IPS-18a (cell line): ENCODE results near the gene RPRD1B.

Experiments used
- H3K27ac ChIP-seq: one replicate; pipeline ENCODE4 v1.5.1; 2013; ENCODE audit warnings: low read length
- H3K27me3 ChIP-seq: one replicate; pipeline ENCODE4 v1.6.1; 2013; ENCODE audit warnings: mild to moderate bottlenecking, low read length; ENCODE audit not compliant: control insufficient read depth, insufficient read depth
- H3K36me3 ChIP-seq: one replicate; pipeline ENCODE4 v1.6.1; 2013; ENCODE audit warnings: low read depth, low read length; ENCODE audit not compliant: control insufficient read depth
- H3K4me1 ChIP-seq: one replicate; pipeline ENCODE4 v1.6.1; 2013; ENCODE audit warnings: low read depth, low read length; ENCODE audit not compliant: control insufficient read depth
- H3K4me3 ChIP-seq: one replicate; pipeline ENCODE4 v1.5.1; 2013; ENCODE audit warnings: low read length
- H3K9ac ChIP-seq: one replicate; pipeline ENCODE4 v1.6.1; 2013; ENCODE audit warnings: mild to moderate bottlenecking, low read length, moderate library complexity
- H3K9me3 ChIP-seq: one replicate; pipeline ENCODE4 v1.6.1; 2013; ENCODE audit warnings: low read depth, low read length; ENCODE audit not compliant: control insufficient read depth

RPRD1B gene

DNA sequence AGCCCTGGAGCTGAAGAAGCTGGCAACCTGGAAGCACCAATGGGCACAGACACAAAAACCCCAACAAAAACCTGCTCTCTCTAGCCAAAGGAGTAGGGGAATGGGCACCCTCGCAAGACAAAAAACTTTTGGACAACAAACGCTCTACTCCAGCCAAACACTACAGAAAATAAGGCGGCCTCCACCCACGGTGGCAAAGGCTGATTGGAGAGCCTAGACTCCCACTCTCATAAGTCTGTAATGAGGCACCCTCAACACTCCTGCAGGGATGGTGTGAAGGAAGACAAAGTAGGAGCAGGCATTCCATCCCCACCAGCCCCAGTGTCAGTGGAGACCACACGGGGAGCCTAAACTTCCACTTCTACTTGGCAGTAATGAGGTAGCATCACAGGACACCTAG lies 9.1 kb upstream of the RPRD1B start:
- Histone ChIP-seq H3K9ac (no peak overlapping the region), H3K4me1 (peaks cover 7% of the 10 kb centered on the region), H3K27ac (no peak overlapping the region), H3K36me3 (no peaks in the 10 kb centered on the region), H3K27me3 (no peaks in the 10 kb centered on the region), H3K4me3 (no peak overlapping the region), H3K9me3 (no peaks in the 10 kb centered on the region)

GRCh38 chr20:38029453-38029852 lies 4.1 kb upstream of the RPRD1B start:
- H3K27ac ChIP-seq = no peak overlapping the region
- H3K27me3 ChIP-seq = no peaks in the 10 kb centered on the region
- no peak overlapping the region for H3K4me3 ChIP-seq
- H3K4me1 ChIP-seq = peaks cover 15% of the 10 kb centered on the region
- no peak overlapping the region for H3K9ac ChIP-seq
- H3K36me3 ChIP-seq = no peaks in the 10 kb centered on the region
- H3K9me3 ChIP-seq = no peaks in the 10 kb centered on the region

- Histone ChIP-seq H3K36me3 (peaks cover 14% of the 10 kb centered on the region), H3K4me1 (peaks cover 23% of the 10 kb centered on the region), H3K27ac (no peak overlapping the region), H3K9ac (peak overlapping the region; percentile 93), H3K27me3 (no peaks in the 10 kb centered on the region), H3K9me3 (no peaks in the 10 kb centered on the region), H3K4me3 (peak overlapping the region; percentile 85)
These were observed 1.6 kb upstream of the RPRD1B start for GRCh38 chr20:38031957-38032356.

- H3K4me1 ChIP-seq = peaks cover 21% of the 10 kb centered on the region
- no peaks in the 10 kb centered on the region for H3K27me3 ChIP-seq
- H3K9me3 ChIP-seq = no peaks in the 10 kb centered on the region
- peak overlapping the region; percentile 85 for H3K4me3 ChIP-seq
- H3K36me3 ChIP-seq = peaks cover 14% of the 10 kb centered on the region
- H3K27ac ChIP-seq = peak overlapping the region; percentile 92
- peak overlapping the region; percentile 93 for H3K9ac ChIP-seq
These were observed 789 bp upstream of the RPRD1B start for GRCh38 chr20:38032585-38033329.

DNA sequence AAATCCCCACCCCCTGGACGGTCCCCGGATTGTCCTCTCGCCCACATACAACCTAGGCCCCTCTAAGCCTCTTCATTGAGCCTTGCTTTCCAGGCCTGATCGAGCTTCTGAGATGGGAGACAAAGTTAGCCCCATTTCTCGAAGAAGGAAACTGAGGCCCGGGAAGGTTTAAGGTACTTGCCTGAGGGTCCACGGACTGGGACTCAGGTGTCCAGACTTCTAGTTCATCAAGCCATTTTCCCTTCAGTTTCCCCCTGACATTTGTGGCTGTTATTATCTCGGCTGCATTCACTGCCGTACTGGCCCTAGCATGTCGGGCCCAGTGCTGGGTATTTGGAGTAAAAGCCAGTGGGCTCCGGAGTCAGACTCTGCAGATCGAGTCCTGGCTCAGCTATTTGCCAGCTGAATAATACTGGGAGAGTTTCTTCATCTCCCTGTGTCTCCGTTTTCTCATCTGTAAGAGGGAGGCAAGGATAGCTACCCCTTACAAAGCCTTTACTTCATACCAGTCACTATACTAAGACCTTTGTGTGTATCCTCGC lies 633 bp downstream of the RPRD1B start:
- Histone ChIP-seq H3K36me3 (peaks cover 14% of the 10 kb centered on the region), H3K9ac (peak overlapping the region; percentile 93), H3K4me1 (peaks cover 16% of the 10 kb centered on the region), H3K9me3 (no peaks in the 10 kb centered on the region), H3K27me3 (no peaks in the 10 kb centered on the region), H3K4me3 (peak overlapping the region; percentile 85), H3K27ac (peak overlapping the region; percentile 92)

GRCh38 chr20:38034961-38035360 lies 1.4 kb downstream of the RPRD1B start:
- Histone ChIP-seq H3K9me3 (no peaks in the 10 kb centered on the region), H3K9ac (no peak overlapping the region), H3K36me3 (peaks cover 14% of the 10 kb centered on the region), H3K4me1 (peaks cover 16% of the 10 kb centered on the region), H3K4me3 (peak overlapping the region; percentile 85), H3K27me3 (no peaks in the 10 kb centered on the region), H3K27ac (no peak overlapping the region)

DNA sequence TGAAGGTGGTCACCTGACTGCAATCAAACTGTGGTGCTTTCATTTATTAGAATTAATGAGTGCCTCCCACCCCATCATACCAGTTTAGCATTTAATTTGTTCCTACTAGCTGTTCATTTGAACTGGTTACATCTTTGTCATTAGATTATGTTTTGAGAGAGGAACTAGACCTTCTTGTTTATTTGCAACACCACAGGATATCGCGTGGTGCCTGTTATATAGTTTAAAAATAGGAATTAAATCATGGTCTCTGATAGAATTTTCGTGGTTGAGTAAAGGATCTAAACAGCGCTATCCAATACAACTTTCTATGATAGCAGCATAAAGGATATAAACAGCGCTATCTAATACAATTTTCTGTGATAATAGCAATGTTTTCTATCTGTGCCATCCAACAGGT lies 2.8 kb downstream of the RPRD1B start:
- H3K9me3 ChIP-seq = no peaks in the 10 kb centered on the region
- H3K36me3 ChIP-seq = peaks cover 26% of the 10 kb centered on the region
- H3K27me3 ChIP-seq = no peaks in the 10 kb centered on the region
- H3K4me3 ChIP-seq = no peak overlapping the region
- H3K4me1 ChIP-seq = peaks cover 16% of the 10 kb centered on the region
- H3K9ac ChIP-seq = no peak overlapping the region
- H3K27ac ChIP-seq = no peak overlapping the region

DNA sequence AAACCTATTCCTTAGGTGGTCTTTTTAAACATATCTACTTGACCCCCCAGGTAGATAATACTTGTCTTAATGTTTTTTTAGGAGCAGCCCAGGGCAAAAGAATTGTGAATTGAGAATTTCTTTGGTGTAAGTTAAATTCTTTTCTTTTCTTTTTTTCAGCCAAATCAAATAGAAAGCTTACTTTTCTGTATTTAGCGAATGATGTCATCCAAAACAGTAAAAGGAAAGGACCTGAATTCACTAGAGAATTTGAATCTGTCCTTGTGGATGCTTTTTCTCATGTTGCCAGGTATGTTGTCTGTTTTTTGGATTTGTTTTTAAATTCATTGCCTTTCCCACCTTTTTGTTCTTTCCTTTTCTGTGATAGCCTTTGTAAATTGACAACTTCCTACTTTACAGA lies 6.7 kb downstream of the RPRD1B start:
- H3K9me3 ChIP-seq = no peaks in the 10 kb centered on the region
- H3K4me3 ChIP-seq = no peak overlapping the region
- no peak overlapping the region for H3K9ac ChIP-seq
- peaks cover 46% of the 10 kb centered on the region for H3K36me3 ChIP-seq
- no peak overlapping the region for H3K27ac ChIP-seq
- H3K27me3 ChIP-seq = no peaks in the 10 kb centered on the region
- no peaks in the 10 kb centered on the region for H3K4me1 ChIP-seq

- H3K27me3 ChIP-seq = no peaks in the 10 kb centered on the region
- H3K9me3 ChIP-seq = no peaks in the 10 kb centered on the region
- peaks cover 44% of the 10 kb centered on the region for H3K36me3 ChIP-seq
- peaks cover 9% of the 10 kb centered on the region for H3K4me1 ChIP-seq
- H3K4me3 ChIP-seq = no peak overlapping the region
- H3K9ac ChIP-seq = no peak overlapping the region
- H3K27ac ChIP-seq = no peak overlapping the region
These were observed 10.2 kb downstream of the RPRD1B start for GRCh38 chr20:38043512-38044300.

- no peak overlapping the region for H3K4me3 ChIP-seq
- H3K36me3 ChIP-seq = peaks cover 47% of the 10 kb centered on the region
These were observed 11.1 kb downstream of the RPRD1B start for GRCh38 chr20:38044685-38045084.

DNA sequence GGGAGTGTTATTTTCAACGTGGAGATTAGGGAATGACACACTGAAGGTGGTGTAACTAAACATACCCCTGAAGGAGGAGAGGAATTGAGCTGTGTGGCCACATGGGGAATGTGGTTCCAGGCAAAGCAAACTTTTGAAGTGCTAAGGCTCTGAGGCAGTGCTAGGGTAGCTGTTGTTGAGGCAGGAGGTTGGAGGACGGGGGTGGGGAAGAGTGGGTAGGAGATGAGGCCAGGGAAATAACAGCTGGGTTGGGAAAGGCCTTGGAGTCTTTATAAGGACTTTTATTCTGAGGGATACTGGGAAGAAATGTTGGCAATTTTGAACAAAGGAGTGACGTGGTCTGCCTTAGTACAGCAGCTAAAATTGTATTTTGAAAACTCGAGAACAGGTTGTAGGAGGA lies 13.0 kb downstream of the RPRD1B start:
- Histone ChIP-seq H3K27me3 (no peaks in the 10 kb centered on the region), H3K36me3 (peaks cover 42% of the 10 kb centered on the region), H3K4me1 (peaks cover 9% of the 10 kb centered on the region), H3K9me3 (no peaks in the 10 kb centered on the region), H3K27ac (no peak overlapping the region), H3K9ac (no peak overlapping the region), H3K4me3 (no peak overlapping the region)

More at GRCh38 chr20:38044685-38045084, 11.1 kb downstream of the RPRD1B start:
- Histone ChIP-seq H3K27me3 (no peaks in the 10 kb centered on the region), H3K4me1 (peaks cover 9% of the 10 kb centered on the region), H3K9me3 (no peaks in the 10 kb centered on the region), H3K9ac (no peak overlapping the region), H3K27ac (no peak overlapping the region)
